Panc1 (cell line): ENCODE measurements around the gene APEX1. TPM values are rescaled to one million over a fixed set of nuclear protein-coding genes. Genes with fewer than 3 reads are reported as not detected.

Source experiments
- ATAC-seq: fragments of 200-7000 bp; cut with Tn5 transposase; 2 replicates; pipeline ENCODE4 v1.9.1; 2020; ENCODE audit warnings: mild to moderate bottlenecking, moderate library complexity
- BruUV-seq: library from RNA; stranded (reverse); fragments of 400-500 nt; replicated peaks from 2 replicates; lab custom pipeline; 2021; lab: Mats Ljungman, UMichigan
- CTCF ChIA-PET: fragments of 300-600 bp; sonication (Branson Sonifier 250); formaldehyde crosslinking; loops from one replicate; lab custom pipeline; 2022; ENCODE audit warnings: antibody characterized with exemption; lab: Charles Lee
- POLR2A ChIA-PET: fragments of 300-600 bp; sonication (Branson Sonifier 250); formaldehyde crosslinking; loops from one replicate; lab custom pipeline; 2022; ENCODE audit warnings: antibody characterized with exemption; lab: Charles Lee
- DNase-seq: peaks from one replicate; pipeline ENCODE4 v3.0.0-alpha.2; 2010; ENCODE audit warnings: low read depth, low spot score
- H3K27ac ChIP-seq: 2 replicates; pipeline ENCODE4 v1.5.1; 2011; ENCODE audit warnings: mild to moderate bottlenecking, low read length, inconsistent platforms
- H3K27me3 ChIP-seq: fragments of 200-500 bp; sonication (Bioruptor generic); 2 replicates; pipeline ENCODE4 v1.6.0; 2014; ENCODE audit warnings: low read length, inconsistent platforms; ENCODE audit not compliant: control insufficient read depth, insufficient read depth
- H3K36me3 ChIP-seq: fragments of 200-500 bp; sonication (Bioruptor generic); 2 replicates; pipeline ENCODE4 v1.5.1; 2014; ENCODE audit warnings: inconsistent platforms, mild to moderate bottlenecking, low read length, moderate library complexity; ENCODE audit not compliant: control insufficient read depth, insufficient read depth
- H3K4me1 ChIP-seq: 2 replicates; pipeline ENCODE4 v1.5.1; 2011; ENCODE audit warnings: inconsistent platforms, mild to moderate bottlenecking, low read length, moderate library complexity; ENCODE audit not compliant: control insufficient read depth, insufficient read depth
- H3K4me3 ChIP-seq, 2 experiments: 2 replicates each; pipeline ENCODE4 v1.5.1; 2011 to 2012; ENCODE audit warnings: low read depth in 2 of 2, low read length in 2 of 2, mild to moderate bottlenecking in 2 of 2, inconsistent platforms in 1 of 2, moderate library complexity in 1 of 2
- H3K9me3 ChIP-seq: fragments of 200-500 bp; sonication (Bioruptor generic); 2 replicates; pipeline ENCODE4 v1.5.1; 2014; ENCODE audit warnings: low read depth, mild to moderate bottlenecking, inconsistent platforms, low read length, moderate library complexity; ENCODE audit not compliant: control insufficient read depth, insufficient read depth
- POLR2AphosphoS5 ChIP-seq: IDR thresholded peaks from 2 replicates; pipeline ENCODE4 v1.6.1; 2012; ENCODE audit warnings: mild to moderate bottlenecking, low read depth, low read length, moderate library complexity
- REST ChIP-seq, 2 experiments: IDR thresholded peaks; 2 replicates each; pipeline ENCODE4 v1.6.1; 2011 to 2012; ENCODE audit warnings: low read depth in 2 of 2, control low read depth in 1 of 2, low read length in 1 of 2, mild to moderate bottlenecking in 1 of 2, moderate library complexity in 1 of 2; ENCODE audit not compliant: insufficient read depth in 1 of 2
- SIN3A ChIP-seq: IDR thresholded peaks from 2 replicates; pipeline ENCODE4 v1.6.1; 2012; ENCODE audit warnings: low read depth, mild to moderate bottlenecking, low read length, moderate library complexity, borderline replicate concordance; ENCODE audit not compliant: insufficient read depth
- TCF7L2 ChIP-seq: IDR thresholded peaks from 2 replicates; pipeline ENCODE4 v1.6.1; 2011; ENCODE audit warnings: mild to moderate bottlenecking, low read depth, low read length, inconsistent platforms
- in situ Hi-C: cut with HindIII; loops from 2 replicates; pipeline ENCODE4 v1.10.0; 2016; ENCODE audit warnings: low sequenced_read_pairs, low pct_unique_long_range_greater_than_20kb
- intact Hi-C: fragments of 100-400 bp; cut with micrococcal nuclease; formaldehyde crosslinking; loops from one replicate; pipeline ENCODE4 v1.10.0; 2022; ENCODE audit not compliant: unreplicated experiment
- total RNA-seq: library from RNA; stranded (reverse); gene quantifications from one replicate; pipeline ENCODE4 v1.2.1, GENCODE V29; 2021; ENCODE audit not compliant: unreplicated experiment
- TF ChIP-seq, protein P1 (sequence below): fragments of 450-650 bp; IDR thresholded peaks from 2 replicates; pipeline ENCODE4 v1.5.1; 2017; ENCODE audit warnings: mild to moderate bottlenecking

APEX1 gene
- total RNA-seq, 1 experiment from 2014 or later: 163 TPM

DNA sequence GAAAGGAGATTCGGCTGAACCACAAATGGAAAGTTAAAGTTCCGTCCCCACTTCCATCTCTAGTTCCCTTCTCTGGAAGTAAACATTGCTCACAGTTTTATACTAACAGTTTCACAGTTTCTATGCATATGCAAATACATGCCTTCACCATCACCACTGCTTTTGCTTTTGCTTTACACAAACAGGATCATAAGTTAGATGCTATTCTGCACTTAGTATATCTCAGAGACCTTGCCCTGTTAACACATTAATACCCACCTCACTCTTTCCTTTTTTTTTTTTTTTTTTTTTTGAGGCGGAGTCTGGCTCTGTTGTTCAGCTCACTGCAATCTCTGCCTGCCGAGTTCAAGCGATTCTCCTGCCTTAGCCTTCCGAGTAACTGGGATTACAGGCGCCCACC is 42.6 kb upstream of the APEX1 start:
- intact Hi-C loops: no loop called here
- ChIA-PET CTCF (interaction anchor here (0.5 to 0.6 kb wide), 2 partner anchors 20 to 105 kb away, joined by 3 to 6 read pairs; no protein-coding TSS in a partner anchor), POLR2A (interaction anchor here (1.1 kb wide), 1 partner anchor 69 kb away, joined by 3 read pairs; the partner anchor contains the start of gene PARP2)
- Histone ChIP-seq H3K4me1 (peaks cover 9% of the 10 kb centered on the region), H3K27ac (peak overlapping the region; percentile 91), H3K9me3 (no peaks in the 10 kb centered on the region), H3K36me3 (no peaks in the 10 kb centered on the region; the same call in 1 of the 2 replicates), H3K4me3 (peak overlapping the region; percentile 86 to 87), H3K27me3 (no peaks in the 10 kb centered on the region)
- TF ChIP-seq, protein P1, sequence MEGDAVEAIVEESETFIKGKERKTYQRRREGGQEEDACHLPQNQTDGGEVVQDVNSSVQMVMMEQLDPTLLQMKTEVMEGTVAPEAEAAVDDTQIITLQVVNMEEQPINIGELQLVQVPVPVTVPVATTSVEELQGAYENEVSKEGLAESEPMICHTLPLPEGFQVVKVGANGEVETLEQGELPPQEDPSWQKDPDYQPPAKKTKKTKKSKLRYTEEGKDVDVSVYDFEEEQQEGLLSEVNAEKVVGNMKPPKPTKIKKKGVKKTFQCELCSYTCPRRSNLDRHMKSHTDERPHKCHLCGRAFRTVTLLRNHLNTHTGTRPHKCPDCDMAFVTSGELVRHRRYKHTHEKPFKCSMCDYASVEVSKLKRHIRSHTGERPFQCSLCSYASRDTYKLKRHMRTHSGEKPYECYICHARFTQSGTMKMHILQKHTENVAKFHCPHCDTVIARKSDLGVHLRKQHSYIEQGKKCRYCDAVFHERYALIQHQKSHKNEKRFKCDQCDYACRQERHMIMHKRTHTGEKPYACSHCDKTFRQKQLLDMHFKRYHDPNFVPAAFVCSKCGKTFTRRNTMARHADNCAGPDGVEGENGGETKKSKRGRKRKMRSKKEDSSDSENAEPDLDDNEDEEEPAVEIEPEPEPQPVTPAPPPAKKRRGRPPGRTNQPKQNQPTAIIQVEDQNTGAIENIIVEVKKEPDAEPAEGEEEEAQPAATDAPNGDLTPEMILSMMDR: no peak
- TF ChIP-seq SIN3A (no peak), TCF7L2 (no peak), REST (IDR thresholded peaks at IDR 0.05; ENCODE audit: insufficient read depth in 1 of 2, low read depth in 2 of 2, low read length in 1 of 2) (no peak), POLR2AphosphoS5 (no peak)
- ATAC-seq (no peak), DNase-seq (no peak)
- in situ Hi-C loops: no loop called here
- BruUV-seq: no TSS peak

GRCh38 chr14:20412876-20413743 is 41.9 kb upstream of the APEX1 start, which contains the start of gene TEP1:
TSS of gene TEP1 (minus strand) at chr14:20413501. CDS start at chr14:20408439, 5,062 bp downstream.
- Histone ChIP-seq H3K27me3 (no peaks in the 10 kb centered on the region), H3K9me3 (no peaks in the 10 kb centered on the region), H3K4me3 (peak within 1 kb of the TSS; percentile 86 to 87), H3K4me1 (peaks cover 9% of the 10 kb centered on the region), H3K36me3 (no peaks in the 10 kb centered on the region; the same call in 1 of the 2 replicates), H3K27ac (peak within 1 kb of the TSS; percentile 91)
- TF ChIP-seq, protein P1: no peak
- TF ChIP-seq POLR2AphosphoS5: peak; percentile 76; the same call in 1 of the 2 replicates
- in situ Hi-C loops (no loop called here), intact Hi-C loops (no loop called here)
- DNase-seq (no peak), ATAC-seq (peak; percentile 98)
- CTCF ChIA-PET: interaction anchor here (0.5 to 0.6 kb wide), 2 partner anchors 21 to 104 kb away, joined by 3 to 6 read pairs; no protein-coding TSS in a partner anchor
- POLR2A ChIA-PET: interaction anchor here (1.1 kb wide), 1 partner anchor 70 kb away, joined by 3 read pairs; the partner anchor contains the start of gene PARP2
- TSS peak; percentile 92 for BruUV-seq
